Kidney (tissue), 14 donors: ENCODE measurements around the gene MYO1D. TPM values are rescaled to one million over a fixed set of nuclear protein-coding genes. Genes with fewer than 3 reads are reported as not detected.
A peak's percentile ranks its signal among the peaks of the same experiment; 100 is the strongest.

Experiments used
- DNase-seq, 5 donors: peaks; one replicate each; pipeline ENCODE4 v3.0.0-alpha.2; 2013 to 2020
- FAIRE-seq: peaks from 2 replicates; lab custom pipeline; 2012; peaks lifted over from hg19 to GRCh38; lab: Jason Lieb, UNC
- H3K27ac ChIP-seq, 2 donors: one replicate each; pipeline ENCODE4 v1.7.0; 2013; ENCODE audit warnings: low read depth in 2 of 2, low read length in 2 of 2, inconsistent platforms in 1 of 2
- H3K27me3 ChIP-seq: one replicate; pipeline ENCODE4 v1.7.1; 2013; ENCODE audit warnings: low read length, inconsistent platforms; ENCODE audit not compliant: control insufficient read depth, insufficient read depth
- H3K36me3 ChIP-seq, 3 donors: one replicate each; pipeline versions ENCODE4 v1.7.0 to v1.7.1; 2013; ENCODE audit warnings: low read length in 3 of 3, control low read depth in 1 of 3, inconsistent platforms in 1 of 3; ENCODE audit not compliant: insufficient read depth in 3 of 3, control insufficient read depth in 2 of 3
- H3K4me1 ChIP-seq, 3 donors: one replicate each; pipeline versions ENCODE4 v1.7.0 to v1.7.1; 2013; ENCODE audit warnings: low read length in 3 of 3, inconsistent platforms in 1 of 3, low read depth in 1 of 3; ENCODE audit not compliant: control insufficient read depth in 2 of 3, insufficient read depth in 2 of 3
- H3K4me3 ChIP-seq, 3 donors: one replicate each; pipeline versions ENCODE4 v1.7.0 to v1.8.1; 2013; ENCODE audit warnings: low read length in 3 of 3, control low read depth in 1 of 3, inconsistent platforms in 1 of 3
- H3K9ac ChIP-seq, 3 donors: one replicate each; pipeline versions ENCODE4 v1.7.0 to v1.7.1; 2013; ENCODE audit warnings: low read length in 3 of 3, control low read depth in 1 of 3, inconsistent platforms in 1 of 3
- H3K9me3 ChIP-seq, 3 donors: one replicate each; pipeline versions ENCODE4 v1.7.0 to v1.7.1; 2013; ENCODE audit warnings: low read length in 3 of 3, control low read depth in 1 of 3, inconsistent platforms in 1 of 3; ENCODE audit not compliant: control insufficient read depth in 2 of 3, insufficient read depth in 1 of 3
- CTCF ChIP-seq: IDR thresholded peaks from 3 replicates; pipeline ENCODE4 v1.5.1; 2012; ENCODE audit warnings: mild to moderate bottlenecking, moderate library complexity, borderline replicate concordance; ENCODE audit not compliant: insufficient read depth; ENCODE audit errors: extremely low read depth
- intact Hi-C: fragments of 100-400 bp; cut with DNase I; formaldehyde crosslinking; loops from one replicate; pipeline ENCODE4 v1.11.1; 2022
- polyA plus RNA-seq: library from polyadenylated mRNA; stranded (reverse); fragments of 350-450 nt; fragmentation: Illumina TruSeq; extraction: RNeasy Lipid Tissue Mini Kit (QIAGEN cat#74804); gene quantifications from one replicate; pipeline ENCODE4 v1.2.3, GENCODE V29; 2014; ENCODE audit warnings: low read depth, low replicate concordance; ENCODE audit not compliant: insufficient read depth
- total RNA-seq: library from RNA; stranded (reverse); fragmentation: NEBNext Ultra II Directional; extraction: Animal tissue kit (Norgen Biotek cat#: 25700); gene quantifications from one replicate; pipeline ENCODE4 v1.2.1, GENCODE V29; 2021
- donor health status: control.
- donor health status: control.
- donor health status: control.
- donor health status: control.
- donor health status: control.
- donor health status: DM: yes; HTN: yes; CAD: no.
- donor health status: Normal renal cell carcinoma (clear cell type).

Gene MYO1D
- total and polyA plus RNA-seq, 2 donors from 2014 or later: 21.1 to 99.9 TPM

DNA sequence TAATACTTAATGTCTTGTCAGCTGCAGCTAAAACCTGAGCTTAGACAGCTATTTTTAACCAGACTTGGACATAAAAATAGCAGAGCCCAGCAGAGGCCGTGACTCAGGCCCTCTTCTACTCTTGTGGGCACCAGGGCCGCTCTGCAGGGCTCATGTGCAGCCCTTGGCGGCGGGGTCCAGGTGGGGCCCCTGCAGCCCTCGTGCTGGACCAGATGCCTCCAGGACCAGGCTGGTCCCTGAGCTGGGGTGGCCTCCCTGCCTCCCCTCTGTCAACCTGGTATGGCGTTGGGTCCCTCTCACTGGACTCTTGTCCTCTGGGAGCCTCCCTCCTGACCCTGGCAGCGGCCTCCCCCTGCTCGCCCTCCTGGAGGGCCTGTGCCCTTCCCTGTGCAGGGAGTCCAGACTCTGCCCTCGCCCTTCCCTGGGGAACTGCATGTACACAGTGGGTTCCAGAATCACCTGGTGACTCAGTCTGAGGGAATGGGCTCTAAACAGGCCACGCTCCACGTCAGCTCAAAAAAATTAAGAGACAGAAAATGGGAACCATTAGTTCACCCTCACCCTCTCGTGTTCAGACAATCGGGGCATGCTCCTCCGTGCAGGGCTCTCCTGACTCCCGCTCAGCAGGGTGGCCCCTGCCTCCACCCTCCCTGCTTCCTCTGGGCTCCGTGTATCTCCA, 380.4 kb downstream of the MYO1D start:
- FAIRE-seq (no peak), DNase-seq (no peak)
- Histone ChIP-seq H3K4me1 (peaks cover 0 to 6% (median 0%) of the 10 kb centered on the region in 3 donors), H3K27me3 (no peaks in the 10 kb centered on the region), H3K27ac (no peak overlapping the region), H3K9ac (no peak overlapping the region), H3K36me3 (no peaks in the 10 kb centered on the region), H3K4me3 (no peak overlapping the region), H3K9me3 (no peaks in the 10 kb centered on the region)
- no peak for TF ChIP-seq CTCF
- intact Hi-C loops: no loop called here

- no peaks in the 10 kb centered on the region for H3K36me3 ChIP-seq
- intact Hi-C loops: no loop called here
- TF ChIP-seq CTCF: no peak
- no peaks in the 10 kb centered on the region for H3K27me3 ChIP-seq
- peaks cover 0 to 6% (median 0%) of the 10 kb centered on the region in 3 donors for H3K4me1 ChIP-seq
- H3K9ac ChIP-seq: no peak overlapping the region
- no peaks in the 10 kb centered on the region for H3K9me3 ChIP-seq
- FAIRE-seq: no peak
- DNase-seq: peak; percentile 53 to 84 (median 67)
- peak overlapping the region in 1 of 3 donors; percentile 7 for H3K4me3 ChIP-seq
- no peak overlapping the region for H3K27ac ChIP-seq
Measured at GRCh38 chr17:32495359-32496231, 381.3 kb downstream of the MYO1D start.

DNA sequence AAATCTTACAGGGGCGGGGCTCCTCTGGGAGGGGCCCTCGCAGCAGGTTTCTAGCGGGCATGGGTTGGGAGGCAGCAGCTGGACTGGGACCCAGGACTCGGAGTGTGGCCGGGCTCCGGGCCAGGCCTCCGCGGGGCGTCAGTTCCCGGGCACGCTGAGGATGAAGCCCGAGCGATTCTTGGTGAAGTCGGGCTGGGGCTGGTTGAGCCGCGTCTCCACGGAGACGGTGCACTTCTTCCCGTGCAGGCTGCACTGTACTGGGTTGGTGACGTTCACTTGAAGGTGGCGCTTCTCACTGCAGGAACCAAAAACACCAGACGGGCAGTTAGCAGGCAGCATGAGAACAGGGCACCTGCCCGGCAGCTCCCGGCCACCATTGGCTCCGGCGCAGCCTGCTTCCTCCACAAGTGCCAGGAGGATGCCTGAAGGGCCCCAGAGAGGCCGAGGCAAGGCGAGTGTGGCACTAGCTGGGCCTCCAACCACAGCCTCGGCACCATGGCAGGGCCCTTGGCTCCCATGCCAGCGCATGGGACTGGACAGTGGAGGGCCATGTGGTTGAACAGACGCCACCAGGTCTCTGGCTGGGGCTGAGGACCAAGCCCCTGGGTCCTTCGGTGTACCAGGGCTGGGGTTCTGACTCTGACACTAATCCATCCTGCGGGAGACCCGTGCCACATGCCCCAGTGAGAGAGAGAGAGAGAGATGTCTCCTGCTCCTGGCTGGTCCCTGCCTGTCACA, 382.1 kb downstream of the MYO1D start:
- Histone ChIP-seq H3K4me1 (peaks cover 0 to 6% (median 0%) of the 10 kb centered on the region in 3 donors), H3K4me3 (no peak overlapping the region), H3K27ac (no peak overlapping the region), H3K36me3 (no peaks in the 10 kb centered on the region), H3K9ac (no peak overlapping the region), H3K27me3 (no peaks in the 10 kb centered on the region), H3K9me3 (no peaks in the 10 kb centered on the region)
- intact Hi-C loops: no loop called here
- no peak for TF ChIP-seq CTCF
- FAIRE-seq (no peak), DNase-seq (no peak)
